Limb (tissue), 2 donors: ENCODE results near the gene PCDHGB2.
"Not testable (repeated sequence)": the region's sequence is repeated elsewhere in the genome, so short reads cannot be mapped to it uniquely, and the experiment has no call there.

Source experiments
- DNase-seq, 2 donors: peaks; one replicate each; pipeline ENCODE4 v3.0.0-alpha.2; 2016; ENCODE audit errors: extremely low spot score in 2 of 2

Gene PCDHGB2

DNA sequence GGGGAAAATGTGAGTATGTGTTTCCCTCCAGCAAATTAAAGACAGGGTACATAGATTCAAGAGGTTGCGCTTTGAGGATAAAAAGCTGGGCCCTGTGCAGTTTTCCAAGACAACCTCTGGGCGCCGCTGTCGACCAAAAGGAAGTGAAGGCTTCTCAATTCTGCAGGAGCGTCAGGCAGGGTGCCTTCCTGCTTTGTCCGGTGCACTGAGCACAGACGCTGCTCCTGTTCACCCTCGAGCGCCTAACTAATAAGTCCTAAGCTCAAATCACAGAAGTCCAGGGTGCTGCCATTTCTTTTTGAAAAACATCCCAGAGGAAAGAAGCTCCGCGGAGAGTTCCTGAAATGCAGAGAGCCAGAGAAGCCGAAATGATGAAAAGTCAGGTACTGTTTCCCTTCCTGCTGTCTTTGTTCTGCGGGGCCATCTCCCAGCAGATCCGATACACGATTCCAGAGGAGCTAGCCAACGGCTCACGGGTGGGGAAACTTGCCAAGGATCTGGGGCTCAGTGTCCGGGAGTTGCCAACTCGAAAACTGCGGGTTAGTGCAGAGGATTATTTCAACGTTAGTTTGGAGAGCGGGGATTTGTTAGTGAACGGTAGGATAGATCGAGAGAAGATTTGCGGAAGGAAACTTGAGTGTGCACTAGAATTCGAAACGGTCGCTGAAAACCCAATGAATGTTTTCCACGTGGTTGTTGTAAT, 9.7 kb upstream of the PCDHGB2 start, which contains the start of gene PCDHGB1:
TSS of gene PCDHGB1 (plus strand) at position 183 of the 703 bp plus-strand sequence. CDS start at position 345, 162 bp downstream.
- no peak for DNase-seq

DNA sequence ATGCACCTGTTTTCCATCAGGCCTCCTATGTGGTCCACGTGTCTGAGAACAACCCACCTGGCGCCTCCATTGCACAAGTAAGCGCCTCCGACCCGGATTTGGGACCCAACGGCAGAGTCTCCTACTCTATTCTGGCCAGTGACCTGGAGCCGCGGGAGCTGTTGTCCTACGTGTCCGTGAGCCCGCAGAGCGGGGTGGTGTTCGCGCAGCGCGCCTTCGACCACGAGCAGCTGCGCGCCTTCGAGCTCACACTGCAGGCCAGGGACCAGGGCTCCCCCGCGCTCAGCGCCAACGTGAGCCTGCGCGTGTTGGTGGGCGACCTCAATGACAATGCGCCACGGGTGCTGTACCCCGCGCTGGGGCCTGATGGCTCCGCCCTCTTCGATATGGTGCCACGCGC, 8.2 kb upstream of the PCDHGB2 start:
- DNase-seq: no peak

DNA sequence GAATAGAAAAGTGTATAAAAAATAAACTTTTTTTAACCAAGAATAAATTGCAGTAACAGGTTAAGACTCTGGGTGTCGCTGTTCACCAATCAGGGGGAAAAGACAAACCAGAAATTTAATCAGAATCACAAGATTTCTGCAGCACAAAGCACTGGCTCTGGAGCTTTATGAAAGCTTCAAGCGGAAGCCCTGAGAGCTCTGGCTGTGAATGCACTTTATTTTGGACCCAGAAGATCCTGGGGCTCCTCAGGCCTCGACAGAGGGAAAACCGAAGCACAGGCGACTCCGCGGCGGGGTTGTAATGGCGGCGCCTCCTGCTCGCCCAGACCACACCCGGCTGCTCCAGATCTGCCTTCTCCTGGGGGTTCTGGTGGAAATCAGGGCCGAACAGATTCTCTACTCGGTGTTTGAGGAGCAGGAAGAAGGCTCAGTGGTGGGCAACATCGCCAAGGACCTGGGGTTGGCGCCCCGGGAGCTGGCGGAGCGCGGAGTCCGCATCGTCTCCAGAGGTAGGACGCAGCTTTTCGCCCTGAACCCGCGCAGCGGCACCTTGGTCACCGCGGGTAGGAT, 4.8 kb upstream of the PCDHGB2 start, which contains the start of gene PCDHGA4:
TSS of gene PCDHGA4 (plus strand) at position 122 of the 570 bp plus-strand sequence. CDS start at position 209, 87 bp downstream.
- DNase-seq: no peak

DNA sequence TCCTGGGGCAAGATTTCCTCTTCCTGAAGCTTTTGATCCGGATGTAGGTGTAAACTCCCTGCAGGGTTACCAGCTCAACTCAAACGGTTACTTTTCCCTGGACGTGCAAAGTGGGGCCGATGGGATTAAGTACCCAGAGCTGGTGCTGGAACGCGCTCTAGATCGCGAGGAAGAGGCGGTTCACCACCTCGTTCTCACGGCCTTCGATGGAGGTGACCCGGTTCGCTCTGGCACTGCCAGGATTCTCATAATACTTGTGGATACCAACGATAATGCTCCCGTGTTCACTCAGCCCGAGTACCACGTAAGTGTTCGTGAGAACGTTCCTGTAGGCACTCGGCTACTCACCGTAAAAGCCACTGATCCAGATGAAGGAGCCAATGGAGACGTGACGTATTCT, 4.2 kb upstream of the PCDHGB2 start:
- no peak for DNase-seq

DNA sequence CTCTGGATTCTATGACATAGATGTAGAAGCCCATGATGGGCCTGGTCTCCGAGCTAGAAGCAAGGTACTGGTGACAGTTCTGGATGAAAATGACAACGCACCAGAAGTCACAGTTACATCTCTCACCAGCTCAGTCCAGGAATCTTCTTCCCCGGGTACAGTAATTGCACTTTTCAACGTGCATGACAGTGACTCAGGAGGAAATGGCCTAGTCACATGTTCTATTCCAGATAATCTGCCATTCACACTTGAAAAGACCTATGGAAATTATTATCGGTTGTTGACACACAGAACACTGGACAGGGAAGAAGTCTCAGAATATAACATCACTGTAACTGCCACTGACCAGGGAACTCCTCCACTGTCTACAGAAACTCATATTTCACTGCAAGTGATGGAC, 3.7 kb upstream of the PCDHGB2 start:
- DNase-seq: no peak

DNA sequence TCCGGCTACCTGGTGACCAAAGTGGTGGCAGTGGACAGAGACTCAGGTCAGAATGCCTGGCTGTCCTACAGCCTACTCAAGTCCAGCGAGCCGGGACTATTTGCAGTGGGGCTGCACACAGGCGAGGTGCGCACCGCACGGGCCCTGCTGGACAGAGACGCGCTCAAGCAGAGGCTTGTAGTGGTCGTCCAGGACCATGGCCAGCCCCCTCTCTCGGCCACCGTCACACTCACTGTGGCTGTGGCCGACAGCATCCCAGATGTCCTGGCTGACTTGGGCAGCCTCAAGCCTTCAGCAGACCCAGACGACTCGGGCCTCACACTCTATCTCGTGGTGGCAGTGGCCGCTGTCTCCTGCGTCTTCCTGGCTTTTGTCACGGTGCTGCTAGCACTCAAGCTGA, 2.8 kb upstream of the PCDHGB2 start:
- no peak for DNase-seq

DNA sequence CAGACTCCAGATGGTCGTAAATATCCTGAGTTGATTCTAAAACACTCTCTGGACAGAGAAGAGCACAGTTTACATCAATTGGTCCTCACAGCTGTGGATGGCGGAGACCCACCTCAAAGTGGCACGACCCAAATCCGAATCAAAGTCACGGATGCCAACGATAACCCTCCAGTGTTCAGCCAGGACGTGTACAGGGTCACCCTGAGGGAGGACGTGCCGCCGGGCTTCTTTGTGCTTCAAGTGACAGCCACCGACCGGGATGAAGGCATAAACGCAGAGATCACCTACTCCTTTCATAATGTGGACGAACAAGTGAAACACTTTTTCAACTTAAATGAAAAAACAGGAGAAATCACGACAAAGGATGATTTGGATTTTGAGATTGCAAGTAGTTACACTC, 891 bp downstream of the PCDHGB2 start:
- no peak for DNase-seq

DNA sequence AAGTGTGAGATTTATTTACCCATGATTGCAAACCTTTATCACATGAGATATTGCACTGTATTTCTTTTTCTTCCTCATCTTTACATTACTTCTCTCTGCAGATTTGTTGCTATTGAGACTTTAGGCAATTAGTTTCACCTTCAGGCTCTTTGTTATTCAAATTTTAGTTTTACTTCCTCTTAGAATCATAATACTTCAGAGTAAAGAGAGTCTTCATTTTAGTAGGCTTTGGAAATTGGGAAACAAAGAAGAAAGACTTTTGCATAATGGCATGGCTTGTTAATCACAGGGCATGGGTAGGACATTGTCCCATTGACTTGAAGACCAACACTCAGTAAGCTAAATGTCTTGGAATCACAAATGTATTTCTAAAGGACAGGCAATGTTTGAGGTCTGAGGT, 2.9 kb downstream of the PCDHGB2 start:
- no peak for DNase-seq

DNA sequence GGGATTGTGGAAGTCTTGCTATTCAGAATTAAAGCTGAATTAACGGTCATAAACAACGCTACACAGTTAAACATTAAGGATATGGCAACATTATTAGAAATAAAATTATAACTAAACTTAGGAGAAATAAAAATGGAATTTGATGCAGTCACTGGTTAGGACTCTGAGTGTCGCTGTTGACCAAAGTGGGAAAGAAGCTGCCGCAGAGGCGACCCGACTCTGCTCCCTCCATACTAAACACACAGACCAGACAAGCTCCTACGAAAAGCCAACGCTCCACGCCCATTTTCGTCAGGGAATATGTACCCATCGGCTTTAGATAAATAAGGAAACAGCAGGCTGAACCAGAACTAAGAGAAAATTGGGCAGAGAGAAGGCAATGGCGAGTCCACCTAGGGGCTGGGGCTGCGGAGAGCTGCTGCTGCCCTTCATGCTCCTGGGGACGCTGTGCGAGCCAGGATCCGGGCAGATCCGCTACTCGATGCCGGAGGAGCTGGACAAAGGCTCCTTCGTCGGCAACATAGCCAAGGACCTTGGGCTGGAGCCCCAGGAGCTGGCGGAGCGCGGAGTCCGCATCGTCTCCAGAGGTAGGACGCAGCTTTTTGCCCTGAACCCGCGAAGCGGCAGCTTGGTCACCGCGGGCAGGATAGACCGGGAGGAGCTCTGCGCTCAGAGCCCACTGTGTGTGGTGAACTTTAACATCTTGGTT, 4.3 kb downstream of the PCDHGB2 start, which contains the start of gene PCDHGA5:
TSS of gene PCDHGA5 (plus strand) at position 211 of the 709 bp plus-strand sequence. CDS start at position 380, 169 bp downstream.
- DNase-seq: no peak

DNA sequence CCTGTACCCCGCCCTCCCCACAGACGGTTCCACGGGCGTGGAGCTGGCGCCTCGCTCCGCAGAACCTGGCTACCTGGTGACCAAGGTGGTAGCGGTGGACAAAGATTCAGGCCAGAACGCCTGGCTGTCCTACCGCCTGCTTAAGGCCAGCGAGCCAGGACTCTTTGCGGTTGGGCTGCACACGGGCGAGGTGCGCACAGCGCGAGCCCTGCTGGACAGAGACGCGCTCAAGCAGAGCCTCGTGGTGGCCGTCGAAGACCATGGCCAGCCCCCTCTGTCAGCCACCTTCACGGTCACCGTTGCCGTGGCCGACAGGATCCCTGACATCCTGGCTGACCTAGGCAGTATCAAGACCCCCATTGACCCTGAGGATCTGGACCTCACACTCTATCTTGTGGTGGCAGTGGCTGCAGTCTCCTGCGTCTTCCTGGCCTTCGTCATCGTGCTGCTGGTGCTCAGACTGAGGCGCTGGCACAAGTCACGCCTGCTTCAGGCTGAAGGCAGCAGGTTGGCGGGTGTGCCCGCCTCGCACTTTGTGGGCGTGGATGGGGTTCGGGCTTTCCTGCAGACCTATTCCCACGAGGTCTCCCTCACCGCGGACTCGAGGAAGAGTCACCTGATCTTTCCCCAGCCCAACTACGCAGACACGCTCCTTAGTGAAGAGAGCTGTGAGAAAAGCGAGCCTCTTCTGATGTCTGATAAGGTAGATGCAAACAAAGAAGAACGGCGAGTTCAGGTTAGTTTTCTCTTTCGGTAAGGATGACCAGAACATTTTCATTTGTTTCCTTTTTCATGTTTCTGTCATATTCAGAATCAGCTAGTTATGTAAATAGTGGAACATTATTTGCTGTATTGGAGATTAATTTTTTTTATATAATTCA, 6.5 kb downstream of the PCDHGB2 start:
- DNase-seq: no peak

DNA sequence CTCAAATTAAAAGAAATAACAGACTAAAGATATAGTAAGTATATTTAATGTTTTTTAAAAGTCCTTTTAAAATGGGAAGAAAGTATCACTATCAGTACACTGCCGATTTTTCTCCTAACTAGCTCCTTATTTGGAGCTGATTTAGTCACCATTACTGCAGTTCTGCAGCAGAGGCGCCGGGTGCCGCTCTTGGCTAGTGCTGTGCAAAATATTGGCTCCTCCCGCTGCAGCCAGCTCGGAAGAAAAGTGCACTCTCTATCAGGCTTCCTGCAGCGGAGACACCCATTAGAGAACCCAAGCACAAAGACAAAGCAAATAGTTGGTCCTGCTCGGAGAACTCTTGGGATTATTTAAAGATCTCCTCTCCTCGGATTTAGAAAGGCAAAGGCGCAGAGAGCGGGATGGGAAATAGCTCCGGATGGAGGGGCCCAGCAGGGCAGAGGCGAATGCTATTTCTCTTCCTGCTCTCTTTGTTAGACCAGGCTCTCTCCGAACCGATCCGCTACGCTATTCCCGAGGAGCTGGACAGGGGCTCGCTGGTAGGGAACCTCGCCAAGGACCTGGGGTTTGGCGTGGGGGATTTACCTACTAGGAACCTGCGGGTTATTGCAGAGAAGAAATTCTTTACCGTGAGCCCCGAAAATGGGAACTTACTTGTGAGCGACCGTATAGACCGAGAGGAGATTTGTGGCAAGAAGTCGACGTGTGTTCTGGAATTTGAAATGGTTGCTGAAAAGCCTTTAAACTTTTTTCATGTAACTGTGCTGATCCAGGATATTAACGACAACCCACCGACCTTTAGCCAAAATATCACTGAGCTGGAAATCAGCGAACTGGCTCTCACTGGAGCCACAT, 10.4 kb downstream of the PCDHGB2 start, which contains the start of gene PCDHGB3:
TSS of gene PCDHGB3 (plus strand) at position 249 of the 855 bp plus-strand sequence. CDS start at position 402, 153 bp downstream.
- DNase-seq: no peak

DNA sequence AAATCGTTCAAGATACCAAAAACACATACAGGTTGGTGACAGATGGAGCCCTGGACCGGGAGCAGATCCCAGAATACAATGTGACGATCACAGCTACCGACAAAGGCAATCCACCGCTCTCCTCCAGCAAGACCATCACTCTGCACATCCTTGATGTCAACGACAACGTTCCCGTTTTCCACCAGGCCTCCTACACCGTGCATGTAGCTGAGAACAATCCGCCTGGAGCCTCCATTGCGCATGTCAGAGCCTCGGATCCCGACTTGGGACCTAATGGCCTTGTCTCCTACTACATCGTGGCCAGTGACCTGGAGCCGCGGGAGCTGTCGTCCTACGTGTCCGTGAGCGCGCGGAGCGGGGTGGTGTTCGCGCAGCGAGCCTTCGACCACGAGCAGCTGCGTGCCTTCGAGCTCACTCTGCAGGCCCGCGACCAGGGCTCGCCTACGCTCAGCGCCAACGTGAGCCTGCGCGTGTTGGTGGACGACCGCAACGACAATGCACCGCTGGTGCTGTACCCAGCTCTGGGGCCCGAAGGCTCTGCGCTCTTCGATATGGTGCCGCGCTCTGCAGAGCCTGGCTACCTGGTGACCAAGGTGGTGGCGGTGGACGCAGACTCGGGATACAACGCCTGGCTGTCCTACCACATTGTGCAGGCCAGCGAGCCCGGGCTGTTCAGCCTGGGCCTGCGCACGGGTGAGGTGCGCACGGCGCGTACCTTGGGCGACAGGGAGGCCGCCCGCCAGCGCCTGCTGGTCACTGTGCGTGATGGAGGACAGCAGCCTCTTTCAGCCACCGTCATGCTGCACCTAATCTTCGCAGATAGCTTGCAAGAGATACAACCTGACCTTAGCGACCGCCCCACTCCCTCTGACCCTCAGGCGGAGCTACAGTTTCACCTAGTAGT, 12.0 kb downstream of the PCDHGB2 start:
- no peak for DNase-seq

DNA sequence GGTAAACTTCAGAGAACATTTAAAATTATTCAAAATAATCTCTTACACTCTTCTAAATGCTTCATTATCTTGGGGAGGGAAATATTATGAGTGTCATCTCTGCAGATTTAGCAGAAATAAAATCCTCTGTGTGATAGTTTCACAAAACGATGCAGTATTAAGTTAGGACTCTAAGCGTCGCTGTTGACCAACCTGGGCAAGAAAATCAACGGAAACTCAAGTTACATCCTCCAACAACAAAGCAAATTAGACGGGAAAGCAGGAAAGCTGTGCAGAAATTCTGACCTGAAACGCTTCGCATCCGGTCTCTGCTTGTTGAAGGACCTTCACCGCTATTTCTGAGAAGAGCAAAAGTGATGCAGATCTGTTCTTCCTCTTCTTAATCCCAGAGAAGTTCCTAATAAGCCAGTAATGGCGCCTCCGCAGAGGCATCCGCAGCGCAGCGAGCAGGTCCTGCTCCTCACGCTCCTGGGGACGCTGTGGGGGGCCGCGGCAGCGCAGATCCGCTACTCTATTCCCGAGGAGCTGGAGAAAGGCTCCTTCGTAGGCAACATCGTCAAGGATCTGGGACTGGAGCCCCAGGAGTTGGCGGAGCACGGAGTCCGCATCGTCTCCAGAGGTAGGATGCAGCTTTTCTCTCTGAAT, 14.0 kb downstream of the PCDHGB2 start, which contains the start of gene PCDHGA6:
TSS of gene PCDHGA6 (plus strand) at position 219 of the 645 bp plus-strand sequence. CDS start at position 412, 193 bp downstream.
- no peak for DNase-seq

DNA sequence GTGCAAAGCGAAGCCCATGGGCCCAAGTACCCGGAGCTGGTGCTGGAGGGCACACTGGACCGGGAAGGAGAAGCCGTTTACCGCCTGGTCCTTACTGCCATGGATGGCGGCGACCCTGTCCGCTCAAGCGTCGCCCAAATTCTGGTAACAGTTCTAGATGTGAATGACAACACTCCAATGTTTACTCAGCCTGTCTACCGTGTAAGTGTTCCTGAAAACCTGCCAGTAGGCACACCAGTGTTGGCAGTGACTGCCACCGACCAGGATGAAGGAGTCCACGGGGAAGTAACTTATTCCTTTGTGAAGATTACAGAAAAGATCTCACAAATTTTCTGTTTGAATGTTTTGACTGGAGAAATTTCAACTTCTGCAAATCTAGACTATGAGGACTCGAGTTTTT, 14.8 kb downstream of the PCDHGB2 start:
- DNase-seq: no peak

DNA sequence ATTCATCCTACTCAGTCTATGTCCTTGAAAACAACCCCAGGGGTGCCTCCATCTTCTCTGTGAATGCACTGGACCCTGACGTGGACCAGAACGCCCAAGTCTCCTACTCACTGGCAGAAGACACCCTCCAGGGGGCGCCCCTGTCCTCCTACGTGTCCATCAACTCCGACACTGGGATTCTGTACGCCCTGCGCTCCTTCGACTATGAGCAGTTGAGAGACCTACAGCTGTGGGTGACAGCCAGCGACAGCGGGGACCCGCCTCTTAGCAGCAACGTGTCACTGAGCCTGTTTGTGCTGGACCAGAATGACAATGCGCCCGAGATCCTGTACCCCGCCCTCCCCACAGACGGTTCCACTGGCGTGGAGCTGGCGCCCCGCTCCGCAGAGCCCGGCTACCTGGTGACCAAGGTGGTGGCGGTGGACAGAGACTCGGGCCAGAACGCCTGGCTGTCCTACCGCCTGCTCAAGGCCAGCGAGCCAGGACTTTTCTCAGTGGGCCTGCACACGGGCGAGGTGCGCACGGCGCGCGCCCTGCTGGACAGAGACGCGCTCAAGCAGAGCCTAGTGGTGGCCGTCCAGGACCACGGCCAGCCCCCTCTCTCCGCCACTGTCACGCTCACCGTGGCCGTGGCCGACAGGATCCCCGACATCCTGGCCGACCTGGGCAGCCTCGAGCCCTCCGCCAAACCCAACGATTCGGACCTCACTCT, 15.8 kb downstream of the PCDHGB2 start:
- DNase-seq: not testable (repeated sequence)

DNA sequence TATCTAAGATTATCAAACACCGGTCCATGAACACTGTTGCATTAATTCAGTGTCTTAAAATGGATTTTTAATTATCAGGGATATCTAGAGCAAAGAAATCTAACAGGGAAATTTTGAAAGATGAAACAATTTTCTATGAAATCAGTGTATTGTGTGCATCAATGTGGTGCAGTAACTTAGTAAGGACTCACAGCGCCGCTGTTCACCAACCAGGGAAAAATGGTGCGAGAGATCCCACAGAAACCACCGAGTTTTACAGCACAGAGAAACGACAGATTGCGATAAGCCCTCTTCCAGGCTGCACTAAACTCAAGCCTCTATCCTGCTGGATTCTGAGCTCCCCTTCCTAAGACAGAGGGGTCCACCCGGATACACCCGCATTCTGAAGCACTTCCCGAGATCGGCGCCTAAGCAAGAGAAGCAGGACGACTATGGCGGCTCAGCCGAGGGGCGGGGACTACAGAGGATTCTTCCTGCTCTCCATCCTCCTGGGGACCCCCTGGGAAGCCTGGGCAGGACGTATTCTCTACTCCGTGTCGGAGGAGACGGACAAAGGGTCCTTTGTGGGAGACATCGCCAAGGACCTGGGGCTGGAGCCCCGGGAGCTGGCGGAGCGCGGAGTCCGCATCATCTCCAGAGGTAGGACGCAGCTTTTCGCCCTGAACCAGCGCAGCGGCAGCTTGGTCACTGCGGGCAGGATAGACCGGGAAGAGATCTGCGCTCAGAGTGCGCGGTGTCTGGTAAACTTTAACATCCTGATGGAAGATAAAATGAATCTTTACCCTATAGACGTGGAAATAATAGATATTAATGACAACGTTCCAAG, 22.9 kb downstream of the PCDHGB2 start, which contains the start of gene PCDHGA7:
TSS of gene PCDHGA7 (plus strand) at position 274 of the 826 bp plus-strand sequence. CDS start at position 432, 158 bp downstream.
- no peak for DNase-seq

DNA sequence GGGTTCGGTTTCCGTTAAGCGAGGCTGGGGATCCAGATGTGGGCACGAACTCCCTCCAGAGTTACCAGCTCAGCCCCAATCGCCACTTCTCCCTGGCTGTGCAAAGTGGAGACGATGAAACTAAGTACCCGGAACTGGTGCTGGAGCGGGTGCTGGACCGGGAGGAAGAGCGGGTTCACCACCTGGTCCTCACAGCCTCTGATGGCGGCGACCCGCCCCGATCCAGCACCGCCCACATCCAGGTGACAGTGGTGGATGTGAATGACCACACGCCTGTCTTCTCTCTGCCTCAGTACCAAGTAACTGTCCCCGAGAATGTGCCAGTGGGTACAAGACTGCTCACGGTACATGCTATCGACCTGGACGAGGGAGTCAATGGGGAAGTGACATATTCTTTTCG, 23.6 kb downstream of the PCDHGB2 start:
- no peak for DNase-seq
